Natural killer cell (primary cell): ENCODE data around the gene SLC6A12. TPM values are rescaled to one million over a fixed set of nuclear protein-coding genes. Genes with fewer than 3 reads are reported as not detected.

Experiments used
- ATAC-seq, 3 donors: fragments of 150-1000 bp in 2 of 3; fragments of 200-7000 bp in 1 of 3; cut with Tn5 transposase; 1 replicate in 1 of 3; 2 replicates in 2 of 3; pipeline ENCODE4 v1.10.0; 2021; ENCODE audit warnings: mild to moderate bottlenecking in 2 of 3, moderate library complexity in 2 of 3
- DNase-seq, 2 donors: peaks; one replicate each; pipeline versions ENCODE4 v3.0.0 to v3.0.0-alpha.2; 2013 to 2021; ENCODE audit warnings: mixed read lengths in 1 of 2
- H3K27ac ChIP-seq: one replicate; pipeline ENCODE4 v1.5.1; 2013; ENCODE audit warnings: mild to moderate bottlenecking, low read length
- H3K27me3 ChIP-seq: one replicate; pipeline ENCODE4 v1.6.1; 2013; ENCODE audit warnings: low read length; ENCODE audit not compliant: control insufficient read depth, insufficient read depth
- H3K36me3 ChIP-seq: one replicate; pipeline ENCODE4 v1.6.1; 2013; ENCODE audit warnings: low read length; ENCODE audit not compliant: control insufficient read depth, insufficient read depth
- H3K4me1 ChIP-seq: one replicate; pipeline ENCODE4 v1.6.1; 2013; ENCODE audit warnings: low read length; ENCODE audit not compliant: control insufficient read depth, insufficient read depth
- H3K4me3 ChIP-seq: one replicate; pipeline ENCODE4 v1.5.1; 2013; ENCODE audit warnings: low read length
- H3K9me3 ChIP-seq: one replicate; pipeline ENCODE4 v1.6.1; 2013; ENCODE audit warnings: low read length; ENCODE audit not compliant: control insufficient read depth, insufficient read depth
- H3K27ac Mint-ChIP-seq, 2 donors: one replicate each; pipeline ENCODE4 v1.8.0; 2022; ENCODE audit warnings: mild to moderate bottlenecking in 2 of 2, mixed read lengths in 2 of 2, moderate library complexity in 1 of 2
- H3K27me3 Mint-ChIP-seq, 2 donors: one replicate each; pipeline ENCODE4 v1.8.0; 2022; ENCODE audit warnings: low read depth in 2 of 2, mixed read lengths in 2 of 2
- H3K36me3 Mint-ChIP-seq: one replicate; pipeline ENCODE4 v1.8.0; 2022; ENCODE audit warnings: mixed read lengths
- H3K4me1 Mint-ChIP-seq, 2 donors: one replicate each; pipeline ENCODE4 v1.8.0; 2022; ENCODE audit warnings: mixed read lengths in 2 of 2
- H3K4me3 Mint-ChIP-seq: one replicate; pipeline ENCODE4 v1.8.0; 2022; ENCODE audit warnings: mild to moderate bottlenecking, moderate library complexity, mixed read lengths
- H3K9me3 Mint-ChIP-seq, 2 donors: one replicate each; pipeline ENCODE4 v1.8.0; 2022; ENCODE audit warnings: mixed read lengths in 2 of 2
- WGBS: methylation state at CpG from one replicate; pipeline ENCODE4 v1.1.7; 2013; ENCODE audit warnings: missing lambda C conversion rate; ENCODE audit not compliant: insufficient coverage; 5-methylcytosine and 5-hydroxymethylcytosine counted together
- intact Hi-C: fragments of 100-400 bp; cut with micrococcal nuclease; formaldehyde crosslinking; loops from one replicate; pipeline ENCODE4 v1.14.2; 2022
- total RNA-seq, 4 donors: library from RNA; stranded (reverse); fragments of 120-200 nt in 1 of 4; gene quantifications; one replicate each; pipeline versions ENCODE4 v1.2.3 to v1.2.4, GENCODE V29; 2013 to 2022
- TF ChIP-seq, protein P1 (sequence below): fragments of 200-600 bp; IDR thresholded peaks from one replicate; pipeline ENCODE4 v1.8.0; 2022; ENCODE audit warnings: antibody characterized with exemption

SLC6A12 gene
- total RNA-seq, 3 donors from 2014 or later (not counting 1 experiment from before 2014, with no cell fraction given), result 0.54 to 0.70 TPM; not detected in 1

DNA sequence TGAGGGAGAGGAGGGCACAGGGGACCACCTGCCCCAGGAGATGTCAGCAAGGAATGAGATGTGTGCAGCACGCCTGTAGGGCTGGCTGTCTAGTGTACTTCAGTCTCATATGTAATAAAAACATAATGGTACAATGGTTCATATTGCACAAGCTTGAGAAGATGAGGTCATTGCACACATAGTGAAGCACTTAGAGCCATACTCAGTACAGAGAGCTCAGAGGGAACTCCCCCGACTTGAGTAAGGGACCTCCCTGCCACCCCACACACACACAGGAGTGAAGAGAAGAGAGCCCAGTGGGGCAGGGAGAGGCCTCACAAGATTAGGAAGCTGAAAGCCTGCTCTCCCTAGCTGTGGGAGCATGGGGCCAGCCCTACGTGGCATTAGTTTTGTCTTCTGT lies 61.5 kb downstream of the SLC6A12 start:
- WGBS, result 90% methylated on average over 2 of the region's 3 CpGs

DNA sequence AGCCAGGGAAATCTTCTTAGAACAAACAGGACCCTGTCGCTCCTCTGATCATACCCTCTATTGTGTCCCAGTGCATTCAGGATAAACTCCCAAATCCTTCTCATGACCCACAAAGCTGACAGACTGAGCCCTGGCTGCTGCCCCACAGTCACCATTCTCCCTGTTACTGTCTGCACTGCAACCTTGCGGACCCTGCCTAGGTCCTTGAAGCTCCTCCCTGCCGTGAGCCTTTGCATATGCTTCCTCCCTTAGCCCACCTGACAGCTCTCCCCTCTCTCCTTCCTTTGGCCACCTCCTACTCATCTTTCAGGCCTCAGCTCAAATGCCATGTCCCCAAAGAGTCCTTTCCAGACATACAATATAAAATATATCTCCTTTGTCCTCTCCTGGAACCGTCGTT lies 62.4 kb downstream of the SLC6A12 start:
- Histone ChIP-seq H3K4me3 (no peak overlapping the region), H3K36me3 (no peaks in the 10 kb centered on the region), H3K27ac (no peak overlapping the region), H3K4me1 (no peaks in the 10 kb centered on the region), H3K27me3 (no peaks in the 10 kb centered on the region), H3K9me3 (no peaks in the 10 kb centered on the region)
- Mint-ChIP-seq H3K9me3 (no peaks in the 10 kb centered on the region), H3K27me3 (no peaks in the 10 kb centered on the region), H3K36me3 (no peaks in the 10 kb centered on the region), H3K27ac (no peak overlapping the region), H3K4me1 (peaks cover 5 to 12% of the 10 kb centered on the region in 2 donors), H3K4me3 (no peak overlapping the region)
- intact Hi-C loops, result no loop called here
- WGBS, result 85% methylated on average over 3 of the region's 5 CpGs
- DNase-seq (no peak), ATAC-seq (no peak)
- TF ChIP-seq, protein P1, sequence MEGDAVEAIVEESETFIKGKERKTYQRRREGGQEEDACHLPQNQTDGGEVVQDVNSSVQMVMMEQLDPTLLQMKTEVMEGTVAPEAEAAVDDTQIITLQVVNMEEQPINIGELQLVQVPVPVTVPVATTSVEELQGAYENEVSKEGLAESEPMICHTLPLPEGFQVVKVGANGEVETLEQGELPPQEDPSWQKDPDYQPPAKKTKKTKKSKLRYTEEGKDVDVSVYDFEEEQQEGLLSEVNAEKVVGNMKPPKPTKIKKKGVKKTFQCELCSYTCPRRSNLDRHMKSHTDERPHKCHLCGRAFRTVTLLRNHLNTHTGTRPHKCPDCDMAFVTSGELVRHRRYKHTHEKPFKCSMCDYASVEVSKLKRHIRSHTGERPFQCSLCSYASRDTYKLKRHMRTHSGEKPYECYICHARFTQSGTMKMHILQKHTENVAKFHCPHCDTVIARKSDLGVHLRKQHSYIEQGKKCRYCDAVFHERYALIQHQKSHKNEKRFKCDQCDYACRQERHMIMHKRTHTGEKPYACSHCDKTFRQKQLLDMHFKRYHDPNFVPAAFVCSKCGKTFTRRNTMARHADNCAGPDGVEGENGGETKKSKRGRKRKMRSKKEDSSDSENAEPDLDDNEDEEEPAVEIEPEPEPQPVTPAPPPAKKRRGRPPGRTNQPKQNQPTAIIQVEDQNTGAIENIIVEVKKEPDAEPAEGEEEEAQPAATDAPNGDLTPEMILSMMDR, result no peak

More for the DNA sequence above, 61.5 kb downstream of the SLC6A12 start:
- Histone ChIP-seq H3K36me3 (no peaks in the 10 kb centered on the region), H3K27me3 (no peaks in the 10 kb centered on the region), H3K27ac (no peak overlapping the region), H3K4me3 (no peak overlapping the region), H3K9me3 (no peaks in the 10 kb centered on the region), H3K4me1 (no peaks in the 10 kb centered on the region)
- H3K4me1 Mint-ChIP-seq, result peaks cover 5 to 12% of the 10 kb centered on the region in 2 donors
- TF ChIP-seq, protein P1, result no peak
- intact Hi-C loops, result no loop called here
- no peaks in the 10 kb centered on the region for H3K27me3 Mint-ChIP-seq
- no peak for ATAC-seq
- DNase-seq, result no peak
- no peak overlapping the region for H3K4me3 Mint-ChIP-seq
- no peaks in the 10 kb centered on the region for H3K36me3 Mint-ChIP-seq
- no peak overlapping the region for H3K27ac Mint-ChIP-seq
- no peaks in the 10 kb centered on the region for H3K9me3 Mint-ChIP-seq

DNA sequence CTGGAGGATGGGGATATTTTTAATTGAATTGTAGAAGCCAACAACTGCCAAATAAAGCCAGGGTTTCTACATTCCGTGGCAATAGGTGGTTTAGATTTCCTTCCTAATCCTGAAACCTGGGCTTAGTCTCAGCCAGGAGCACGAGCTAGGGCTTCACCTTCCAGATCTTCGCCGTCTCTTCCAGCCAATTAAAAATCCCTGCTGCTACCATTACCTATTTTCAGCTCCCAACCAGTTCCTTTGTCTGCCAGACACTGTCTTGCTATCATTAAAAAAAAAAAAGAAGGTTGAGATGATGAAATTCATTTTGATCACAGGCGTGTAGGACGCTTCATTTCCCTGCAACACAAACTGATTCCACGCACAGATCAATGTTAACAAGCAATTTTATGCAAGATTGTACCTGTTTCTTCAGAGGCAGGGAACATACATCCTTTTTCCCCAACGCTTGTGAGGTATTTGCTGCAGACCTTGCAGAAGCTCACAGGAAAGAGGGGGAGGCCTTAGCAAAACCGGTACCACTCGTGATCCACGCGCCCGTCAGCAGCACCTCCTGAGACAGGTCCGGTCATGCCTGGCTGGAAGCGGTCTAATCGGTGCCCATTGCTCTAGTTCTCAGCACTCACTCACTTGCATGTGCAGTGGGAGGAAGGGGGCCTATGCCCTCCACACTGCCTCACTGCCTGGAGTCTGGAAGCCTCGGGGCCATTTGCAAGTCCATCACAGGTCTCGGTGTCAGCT lies 65.1 kb downstream of the SLC6A12 start:
- peaks cover 5 to 12% of the 10 kb centered on the region in 2 donors for H3K4me1 Mint-ChIP-seq
- Histone ChIP-seq H3K4me1 (no peaks in the 10 kb centered on the region), H3K36me3 (no peaks in the 10 kb centered on the region), H3K27ac (no peak overlapping the region), H3K4me3 (no peak overlapping the region), H3K9me3 (no peaks in the 10 kb centered on the region), H3K27me3 (no peaks in the 10 kb centered on the region)
- no peaks in the 10 kb centered on the region for H3K27me3 Mint-ChIP-seq
- WGBS, result 79% methylated on average over 18 of the region's 18 CpGs
- no peak overlapping the region for H3K4me3 Mint-ChIP-seq
- intact Hi-C loops, result no loop called here
- DNase-seq, result no peak
- no peaks in the 10 kb centered on the region for H3K36me3 Mint-ChIP-seq
- H3K27ac Mint-ChIP-seq, result no peak overlapping the region
- H3K9me3 Mint-ChIP-seq, result no peaks in the 10 kb centered on the region
- no peak for ATAC-seq
- TF ChIP-seq, protein P1, result no peak

DNA sequence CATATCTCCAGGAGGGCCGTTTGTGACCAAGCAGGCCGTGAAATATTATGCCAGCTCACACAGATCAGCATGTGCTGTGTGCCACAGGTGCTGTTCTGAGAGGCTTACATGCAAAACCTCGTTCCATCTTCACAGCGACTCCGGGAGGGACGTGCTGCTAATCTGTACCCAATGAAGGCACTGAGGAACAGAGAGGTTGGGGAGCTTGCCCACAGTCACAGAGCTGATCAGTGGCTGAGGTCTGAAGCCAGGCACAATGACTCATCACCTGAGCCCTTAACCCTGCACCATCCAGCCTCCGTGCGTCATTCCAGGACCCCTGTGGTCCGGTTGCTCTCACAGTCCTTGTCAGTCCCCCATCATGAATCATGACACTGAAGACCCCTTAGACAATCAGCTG lies 66.7 kb downstream of the SLC6A12 start:
- H3K27me3 ChIP-seq, result no peaks in the 10 kb centered on the region
- H3K27ac ChIP-seq, result no peak overlapping the region
- H3K4me3 ChIP-seq, result no peak overlapping the region
- no peak overlapping the region for H3K27ac Mint-ChIP-seq
- DNase-seq (no peak), ATAC-seq (no peak)
- no peaks in the 10 kb centered on the region for H3K4me1 ChIP-seq
- no peak overlapping the region for H3K4me3 Mint-ChIP-seq
- intact Hi-C loops, result no loop called here
- no peaks in the 10 kb centered on the region for H3K9me3 Mint-ChIP-seq
- H3K36me3 Mint-ChIP-seq, result no peaks in the 10 kb centered on the region
- H3K9me3 ChIP-seq, result no peaks in the 10 kb centered on the region
- no peaks in the 10 kb centered on the region for H3K27me3 Mint-ChIP-seq
- WGBS, result 87% methylated on average over 9 of the region's 9 CpGs
- H3K4me1 Mint-ChIP-seq, result peaks cover 0 to 5% of the 10 kb centered on the region in 2 donors
- no peaks in the 10 kb centered on the region for H3K36me3 ChIP-seq
- TF ChIP-seq, protein P1, result no peak
